Activated naive CD8-positive, alpha-beta T cell treated with anti-CD3 and anti-CD28 coated beads for 36 hours (primary cell): Measurements from ENCODE around the gene ASH1L. TPM values are rescaled to one million over a fixed set of nuclear protein-coding genes. Genes with fewer than 3 reads are reported as not detected.
"Not testable (repeated sequence)": the region's sequence is repeated elsewhere in the genome, so short reads cannot be mapped to it uniquely, and the experiment has no call there.

Experiments used
- DNase-seq: peaks from one replicate; pipeline ENCODE4 v3.0.0; 2021
- H3K27ac Mint-ChIP-seq: one replicate; pipeline ENCODE4 v1.8.0; 2022; ENCODE audit warnings: mild to moderate bottlenecking, moderate library complexity, mixed read lengths
- H3K27me3 Mint-ChIP-seq: one replicate; pipeline ENCODE4 v1.8.0; 2022; ENCODE audit warnings: mild to moderate bottlenecking, mixed read lengths
- H3K36me3 Mint-ChIP-seq: one replicate; pipeline ENCODE4 v1.8.0; 2021; ENCODE audit warnings: mild to moderate bottlenecking, mixed read lengths
- H3K4me1 Mint-ChIP-seq: one replicate; pipeline ENCODE4 v1.8.0; 2021; ENCODE audit warnings: mixed read lengths
- H3K4me3 Mint-ChIP-seq: one replicate; pipeline ENCODE4 v1.8.0; 2022; ENCODE audit warnings: mild to moderate bottlenecking, moderate library complexity, mixed read lengths
- H3K9me3 Mint-ChIP-seq: one replicate; pipeline ENCODE4 v1.8.0; 2022; ENCODE audit warnings: mixed read lengths
- total RNA-seq, 2 experiments: library from RNA; stranded (reverse); gene quantifications; one replicate each; pipeline ENCODE4 v1.2.3, GENCODE V29; 2021

Gene ASH1L
- total RNA-seq, 2 experiments from 2014 or later = 17.6 to 18.9 TPM

GRCh38 chr1:155527677-155528076 lies 34.9 kb downstream of the ASH1L start:
- DNase-seq = no peak
- Mint-ChIP-seq H3K9me3 (no peaks in the 10 kb centered on the region), H3K27me3 (no peaks in the 10 kb centered on the region), H3K36me3 (peaks cover 13% of the 10 kb centered on the region), H3K4me1 (peaks cover 33% of the 10 kb centered on the region), H3K27ac (no peak overlapping the region), H3K4me3 (no peak overlapping the region)

DNA sequence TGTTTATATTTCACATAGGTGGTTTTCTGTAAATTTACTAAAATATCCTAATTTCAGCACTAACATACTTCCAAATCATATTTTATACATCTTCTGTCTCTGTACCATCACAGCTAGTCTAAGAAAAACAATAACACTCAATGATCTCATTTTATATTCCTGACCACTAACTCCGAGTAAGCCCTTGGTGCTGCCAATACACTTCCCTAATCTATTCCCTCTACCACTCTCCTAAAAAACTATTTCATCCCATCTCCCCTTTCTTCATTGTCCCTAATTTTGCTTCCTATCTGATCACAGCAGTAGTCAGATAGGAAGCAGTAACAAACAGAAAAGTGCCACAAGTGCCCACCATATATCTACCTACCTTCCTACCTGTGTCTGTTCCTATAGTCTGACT lies 36.2 kb downstream of the ASH1L start:
- peaks cover 15% of the 10 kb centered on the region for H3K36me3 Mint-ChIP-seq
- H3K4me3 Mint-ChIP-seq = no peak overlapping the region
- no peak overlapping the region for H3K27ac Mint-ChIP-seq

GRCh38 chr1:155522069-155522468 lies 40.5 kb downstream of the ASH1L start:
- Mint-ChIP-seq H3K9me3 (no peaks in the 10 kb centered on the region), H3K27ac (no peak overlapping the region), H3K4me1 (peaks cover 39% of the 10 kb centered on the region), H3K4me3 (no peak overlapping the region), H3K36me3 (peaks cover 26% of the 10 kb centered on the region), H3K27me3 (no peaks in the 10 kb centered on the region)
- no peak for DNase-seq

More for the DNA sequence above, 36.2 kb downstream of the ASH1L start:
- H3K27me3 Mint-ChIP-seq = no peaks in the 10 kb centered on the region
- no peaks in the 10 kb centered on the region for H3K9me3 Mint-ChIP-seq
- no peak for DNase-seq
- peaks cover 30% of the 10 kb centered on the region for H3K4me1 Mint-ChIP-seq

DNA sequence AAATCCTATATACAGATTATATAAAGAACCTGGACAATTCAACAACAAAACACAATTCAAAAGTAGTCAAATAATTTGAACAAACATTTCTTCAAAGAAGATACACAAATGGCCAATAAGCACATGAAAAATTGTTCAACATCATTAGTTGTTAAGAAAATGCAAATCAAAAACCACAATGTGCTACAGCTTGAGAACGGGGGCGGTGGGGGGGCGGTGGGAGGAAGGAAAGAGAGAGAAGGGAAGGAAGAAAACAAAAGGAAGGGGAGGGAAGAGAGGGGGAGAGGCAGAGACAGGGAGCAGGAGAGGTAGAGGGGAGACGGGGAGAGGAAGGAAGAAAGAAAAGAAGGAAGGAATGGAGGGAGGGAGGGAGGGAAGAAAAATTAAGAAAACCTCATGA lies 44.1 kb downstream of the ASH1L start:
- H3K4me1 Mint-ChIP-seq = peaks cover 51% of the 10 kb centered on the region
- DNase-seq = no peak
- no peak overlapping the region for H3K27ac Mint-ChIP-seq
- no peaks in the 10 kb centered on the region for H3K9me3 Mint-ChIP-seq
- H3K36me3 Mint-ChIP-seq = peaks cover 41% of the 10 kb centered on the region
- H3K4me3 Mint-ChIP-seq = no peak overlapping the region
- H3K27me3 Mint-ChIP-seq = no peaks in the 10 kb centered on the region

GRCh38 chr1:155514582-155515187 lies 47.9 kb downstream of the ASH1L start:
- peak overlapping the region; percentile 52 for H3K4me3 Mint-ChIP-seq
- H3K36me3 Mint-ChIP-seq = peaks cover 40% of the 10 kb centered on the region
- no peaks in the 10 kb centered on the region for H3K9me3 Mint-ChIP-seq
- peak overlapping the region; percentile 43 for H3K27ac Mint-ChIP-seq
- H3K27me3 Mint-ChIP-seq = no peaks in the 10 kb centered on the region
- H3K4me1 Mint-ChIP-seq = peaks cover 42% of the 10 kb centered on the region
- no peak for DNase-seq

- Mint-ChIP-seq H3K27ac (no peak overlapping the region), H3K9me3 (no peaks in the 10 kb centered on the region), H3K27me3 (no peaks in the 10 kb centered on the region), H3K4me3 (no peak overlapping the region), H3K4me1 (peaks cover 42% of the 10 kb centered on the region), H3K36me3 (peaks cover 34% of the 10 kb centered on the region)
- no peak for DNase-seq
Measured at GRCh38 chr1:155513300-155513916, 49.2 kb downstream of the ASH1L start.

DNA sequence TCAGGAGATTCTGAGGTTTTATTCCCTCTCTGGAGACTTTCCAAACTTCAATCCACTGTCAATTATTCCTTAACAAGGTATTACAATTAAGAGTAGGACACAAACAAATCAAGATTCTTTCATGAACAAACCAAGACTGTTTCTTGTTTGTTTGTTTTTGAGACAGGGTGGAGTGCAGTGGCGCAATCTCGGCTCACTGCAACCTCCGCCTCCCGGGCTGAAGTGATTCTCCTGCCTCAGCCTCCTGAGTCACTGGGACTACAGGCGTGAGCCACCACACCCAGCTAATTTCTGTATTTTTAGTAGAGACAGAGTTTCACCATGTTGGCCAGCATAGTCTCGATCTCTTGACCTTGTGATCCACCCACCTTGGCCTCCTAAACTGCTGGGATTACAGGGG lies 51.2 kb downstream of the ASH1L start:
- not testable (repeated sequence) for H3K27me3 Mint-ChIP-seq, DNase-seq, H3K27ac Mint-ChIP-seq, H3K9me3 Mint-ChIP-seq, H3K4me3 Mint-ChIP-seq
- peaks cover 24% of the 10 kb centered on the region for H3K36me3 Mint-ChIP-seq
- peaks cover 37% of the 10 kb centered on the region for H3K4me1 Mint-ChIP-seq

- no peak for DNase-seq
- Mint-ChIP-seq H3K4me1 (peaks cover 27% of the 10 kb centered on the region), H3K27ac (no peak overlapping the region), H3K4me3 (no peak overlapping the region), H3K9me3 (no peaks in the 10 kb centered on the region), H3K36me3 (peaks cover 12% of the 10 kb centered on the region), H3K27me3 (no peaks in the 10 kb centered on the region)
Measured at GRCh38 chr1:155509064-155509463, 53.5 kb downstream of the ASH1L start.

DNA sequence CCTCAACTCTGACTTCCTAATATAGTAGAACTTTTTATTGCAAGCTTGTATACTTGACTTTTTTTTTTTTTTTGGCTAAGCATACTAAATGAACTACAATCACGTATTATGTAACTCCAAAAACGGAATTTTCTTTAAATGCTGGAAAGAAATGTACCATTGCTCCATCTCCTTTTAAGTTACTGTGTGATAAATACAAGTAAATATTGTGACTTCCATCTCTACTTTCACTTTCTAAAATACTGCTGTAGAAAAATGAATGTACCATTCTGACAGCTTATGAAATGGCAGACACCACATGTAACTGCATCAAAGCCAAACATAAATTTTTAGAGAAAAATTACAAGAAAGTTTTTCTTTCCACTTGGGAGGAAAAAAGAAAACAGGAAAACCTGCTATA lies 54.7 kb downstream of the ASH1L start:
- peaks cover 23% of the 10 kb centered on the region for H3K4me1 Mint-ChIP-seq
- no peak for DNase-seq
- no peak overlapping the region for H3K4me3 Mint-ChIP-seq
- H3K36me3 Mint-ChIP-seq = peaks cover 8% of the 10 kb centered on the region
- H3K27ac Mint-ChIP-seq = peak overlapping the region; percentile 38
- H3K9me3 Mint-ChIP-seq = no peaks in the 10 kb centered on the region
- no peaks in the 10 kb centered on the region for H3K27me3 Mint-ChIP-seq

- H3K36me3 Mint-ChIP-seq, H3K27ac Mint-ChIP-seq, H3K4me3 Mint-ChIP-seq, H3K9me3 Mint-ChIP-seq, H3K27me3 Mint-ChIP-seq, DNase-seq: not testable (repeated sequence)
- peaks cover 26% of the 10 kb centered on the region for H3K4me1 Mint-ChIP-seq
Measured at GRCh38 chr1:155505963-155506362, 56.6 kb downstream of the ASH1L start.

DNA sequence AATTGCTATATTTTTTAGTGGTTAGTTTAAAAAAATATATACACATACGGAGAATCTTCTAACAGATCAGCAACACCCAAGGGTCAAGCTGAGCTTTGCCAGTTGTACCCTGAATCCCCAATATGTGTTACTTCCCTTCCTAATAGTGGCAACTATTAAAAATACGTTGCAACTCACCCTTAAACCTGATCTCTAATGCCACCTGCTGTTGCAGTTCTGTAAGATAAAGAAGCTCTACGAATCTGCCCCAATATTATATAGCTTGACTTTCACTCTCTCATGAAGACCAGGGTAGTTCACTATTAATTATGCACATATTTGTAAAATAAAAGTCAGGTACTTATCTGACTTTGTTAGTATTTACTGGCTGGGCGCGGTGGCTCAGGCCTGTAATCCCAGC lies 58.4 kb downstream of the ASH1L start:
- Mint-ChIP-seq H3K4me1 (peaks cover 38% of the 10 kb centered on the region), H3K27me3 (no peaks in the 10 kb centered on the region), H3K4me3 (no peak overlapping the region), H3K27ac (no peak overlapping the region), H3K9me3 (no peaks in the 10 kb centered on the region), H3K36me3 (no peaks in the 10 kb centered on the region)
- DNase-seq = no peak

DNA sequence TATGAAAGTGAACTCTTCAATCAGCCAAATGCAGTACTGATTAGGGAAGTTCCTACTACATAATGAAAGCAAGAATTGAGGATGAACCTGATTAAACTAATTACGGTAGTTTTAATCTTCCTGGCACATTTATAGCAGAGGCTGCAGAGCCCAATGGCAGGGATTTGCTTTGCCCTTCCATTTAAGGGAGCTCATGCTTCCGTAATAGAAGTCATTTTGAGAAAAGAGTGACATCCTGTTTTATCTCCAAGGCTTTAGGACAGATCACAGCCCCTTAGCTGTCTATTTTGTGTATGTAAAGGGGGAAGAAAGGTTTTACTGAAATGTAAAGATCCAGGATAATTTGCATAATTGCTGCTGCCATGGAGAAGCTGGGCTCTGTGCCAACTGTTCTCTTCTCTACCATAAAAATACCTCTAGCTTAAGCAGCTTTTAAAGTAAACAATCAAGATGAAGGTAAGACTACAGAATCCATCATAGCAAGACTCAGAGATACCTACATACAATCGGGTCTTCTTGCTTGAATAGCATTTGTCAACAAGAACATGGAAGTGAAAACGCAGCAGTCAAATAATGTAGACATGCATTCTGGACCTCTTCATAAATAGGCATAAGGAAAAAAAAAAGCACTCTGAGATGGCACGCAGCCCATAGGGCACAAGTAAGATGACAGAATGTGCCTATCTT lies 62.5 kb downstream of the ASH1L start:
- no peaks in the 10 kb centered on the region for H3K36me3 Mint-ChIP-seq
- H3K27me3 Mint-ChIP-seq = no peaks in the 10 kb centered on the region
- H3K9me3 Mint-ChIP-seq = no peaks in the 10 kb centered on the region
- H3K27ac Mint-ChIP-seq = no peak overlapping the region
- H3K4me3 Mint-ChIP-seq = no peak overlapping the region
- DNase-seq = no peak
- peaks cover 35% of the 10 kb centered on the region for H3K4me1 Mint-ChIP-seq

DNA sequence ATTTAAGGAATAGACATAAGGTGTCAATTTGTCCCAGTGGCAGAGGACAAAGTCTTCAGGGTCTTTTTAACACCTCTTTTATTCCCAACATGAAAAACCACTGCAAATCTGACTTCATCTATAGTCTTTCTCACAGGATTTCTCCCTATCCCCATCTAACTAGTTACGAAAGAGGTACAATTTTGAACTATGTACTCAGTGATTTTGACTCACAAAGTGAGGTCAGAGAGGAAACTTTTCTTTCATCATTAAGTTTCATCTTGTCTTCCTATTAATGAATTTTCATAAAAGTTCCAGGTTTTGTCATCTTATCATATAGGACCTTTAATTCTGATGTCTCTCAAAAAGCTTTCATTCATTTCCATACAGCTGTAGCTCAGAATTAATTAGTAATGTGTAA lies 63.3 kb downstream of the ASH1L start:
- Mint-ChIP-seq H3K4me1 (peaks cover 31% of the 10 kb centered on the region), H3K36me3 (peaks cover 2% of the 10 kb centered on the region), H3K27me3 (no peaks in the 10 kb centered on the region), H3K27ac (no peak overlapping the region), H3K4me3 (no peak overlapping the region), H3K9me3 (no peaks in the 10 kb centered on the region)
- no peak for DNase-seq

DNA sequence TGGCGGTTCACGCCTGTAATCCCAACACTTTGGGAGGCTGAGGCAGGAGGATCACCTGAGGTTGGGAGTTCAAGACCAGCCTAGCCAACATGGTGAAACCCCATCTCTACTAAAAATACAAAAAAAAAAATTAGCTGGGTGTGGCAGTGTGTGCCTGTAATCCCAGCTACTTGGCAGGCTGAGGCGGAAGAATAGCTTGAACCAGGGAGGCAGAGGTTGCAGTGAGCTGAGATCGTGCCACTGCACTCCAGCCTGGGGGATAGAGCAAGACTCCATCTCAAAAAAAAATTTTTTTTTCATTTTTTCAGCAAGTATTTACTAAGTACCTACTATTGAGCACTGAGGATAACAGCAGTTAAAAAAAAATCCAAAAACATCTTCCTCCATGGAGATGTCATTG lies 69.0 kb downstream of the ASH1L start:
- H3K36me3 Mint-ChIP-seq, H3K27ac Mint-ChIP-seq, H3K27me3 Mint-ChIP-seq, H3K4me3 Mint-ChIP-seq, H3K9me3 Mint-ChIP-seq, DNase-seq: not testable (repeated sequence)
- peaks cover 10% of the 10 kb centered on the region for H3K4me1 Mint-ChIP-seq

DNA sequence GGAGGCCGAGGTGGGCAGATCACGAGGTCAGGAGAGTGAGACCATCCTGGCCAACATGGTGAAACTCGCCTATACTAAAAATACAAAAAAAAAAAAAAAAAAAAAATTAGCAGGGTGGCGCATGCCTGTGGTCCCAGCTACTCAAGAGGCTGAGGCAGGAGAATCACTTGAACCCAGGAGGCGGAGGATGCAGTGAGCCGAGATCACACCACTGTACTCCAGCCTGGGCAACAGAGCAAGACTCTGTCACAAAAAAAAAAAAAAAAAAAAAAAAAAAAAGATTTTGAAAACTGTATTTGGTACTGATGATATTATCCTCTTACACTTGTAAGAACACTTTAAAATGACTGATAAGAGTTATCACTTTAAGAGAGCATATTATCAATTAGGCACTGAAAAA lies 74.2 kb downstream of the ASH1L start:
- H3K36me3 Mint-ChIP-seq, H3K4me3 Mint-ChIP-seq, DNase-seq, H3K27ac Mint-ChIP-seq, H3K9me3 Mint-ChIP-seq, H3K27me3 Mint-ChIP-seq, H3K4me1 Mint-ChIP-seq: not testable (repeated sequence)

DNA sequence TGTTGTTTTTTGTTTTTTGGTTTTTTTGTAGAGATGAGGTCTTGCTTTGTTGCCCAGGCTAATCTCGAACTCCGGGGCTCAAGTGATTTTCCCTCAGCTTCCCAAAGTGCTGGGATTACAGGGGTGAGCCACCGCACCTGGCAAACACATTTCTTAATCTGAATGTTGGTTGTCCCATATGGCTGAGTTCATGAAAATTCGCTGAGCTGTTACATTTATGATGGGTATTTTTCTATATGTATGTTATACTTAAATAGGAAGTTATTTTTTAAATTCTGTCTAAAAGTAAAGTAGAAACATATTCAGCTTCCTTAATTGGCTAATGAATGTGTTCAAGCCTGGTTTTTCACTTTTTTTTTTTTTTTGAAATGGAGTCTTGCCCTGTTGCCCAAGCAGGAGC lies 75.1 kb downstream of the ASH1L start:
- Mint-ChIP-seq H3K4me3 (no peak overlapping the region), H3K36me3 (peaks cover 3% of the 10 kb centered on the region), H3K27ac (no peak overlapping the region), H3K27me3 (no peaks in the 10 kb centered on the region), H3K4me1 (peaks cover 7% of the 10 kb centered on the region), H3K9me3 (no peaks in the 10 kb centered on the region)
- no peak for DNase-seq
